ENCODE results near the gene CBFA2T2.

CBFA2T2 gene

DNA sequence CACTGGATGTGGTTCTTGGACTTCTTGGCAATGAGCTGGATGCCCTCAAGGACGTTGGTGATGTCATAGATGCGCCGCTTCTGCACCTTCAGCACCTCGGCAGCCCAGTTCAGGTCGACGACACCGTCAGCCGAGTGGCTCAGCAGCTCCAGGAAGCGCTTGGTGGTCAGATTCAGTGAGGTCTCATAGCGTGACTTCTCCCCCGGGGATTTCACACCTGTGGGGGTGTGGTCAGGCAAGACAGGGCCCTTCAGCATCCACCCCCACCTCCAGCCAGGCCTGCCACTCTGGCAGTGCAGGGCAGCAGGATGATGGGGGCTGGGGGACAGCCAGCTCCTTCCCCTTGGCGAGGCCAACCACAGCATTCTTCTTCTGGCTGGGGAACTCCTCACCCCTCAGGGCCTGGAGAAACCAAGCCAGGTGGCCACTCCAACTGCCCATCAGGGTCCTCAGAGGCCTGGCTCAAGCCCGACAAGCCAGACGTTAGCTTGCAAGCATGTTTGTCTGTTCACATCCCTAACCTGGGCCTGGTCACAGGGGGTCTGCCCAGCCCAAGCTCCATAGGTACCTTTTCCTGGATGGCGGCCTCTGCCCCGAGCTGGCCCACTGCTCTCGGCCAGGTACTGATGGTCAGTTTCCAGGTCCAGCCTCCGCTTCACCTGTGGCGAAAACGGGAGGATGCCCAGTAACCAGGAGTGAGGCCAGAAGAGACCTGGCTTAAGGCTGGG, 190.0 kb downstream of the CBFA2T2 start:
- DNase-seq: no peak
- H2BK12ac ChIP-seq (ENCODE audit: low read length): no peak overlapping the region
- H3K4me1 ChIP-seq (ENCODE audit: control insufficient read depth in 1 of 2, insufficient read depth in 2 of 2, low read length in 2 of 2): peaks cover 2 to 6% of the 10 kb centered on the region in 2 experiments
- no peak overlapping the region for H3K14ac ChIP-seq (ENCODE audit: low read length)
- no peaks in the 10 kb centered on the region for H3K79me2 ChIP-seq (ENCODE audit: control insufficient read depth, insufficient read depth, low read length, poor library complexity)
- H3K4me3 ChIP-seq (ENCODE audit: low read depth, low read length): no peak overlapping the region
- no peak overlapping the region for H4K12ac ChIP-seq (ENCODE audit: low read depth, low read length)
- no peak overlapping the region for H3K18ac ChIP-seq (ENCODE audit: low read length)
- no peaks in the 10 kb centered on the region for H3K79me1 ChIP-seq (ENCODE audit: low read length)
- no peak overlapping the region for H2AK5ac ChIP-seq (ENCODE audit: low read length)
- no CpG with 5 or more reads among the region's 20 CpGs for WGBS (ENCODE audit: extremely low coverage, insufficient coverage, insufficient read length)
- H2AFZ ChIP-seq (ENCODE audit: insufficient read depth, low read length, poor library complexity): no peak overlapping the region
- no peak overlapping the region for H2BK5ac ChIP-seq (ENCODE audit: low read depth, low read length, poor library complexity)
- no peak overlapping the region for H3K27ac ChIP-seq (ENCODE audit: low read depth, low read length)
- no peak overlapping the region for H3K4me2 ChIP-seq (ENCODE audit: low read length)
- H3K27me3 ChIP-seq (ENCODE audit: insufficient read depth, low read length): no peaks in the 10 kb centered on the region
- no peak overlapping the region for H3K4ac ChIP-seq (ENCODE audit: low read depth, low read length)
- no peak overlapping the region for H3K9ac ChIP-seq (ENCODE audit: low read length)
- H3K23ac ChIP-seq (ENCODE audit: low read length): no peak overlapping the region
- H4K8ac ChIP-seq (ENCODE audit: low read depth, low read length): no peak overlapping the region
- H3K9me3 ChIP-seq (ENCODE audit: insufficient read depth, low read depth, low read length): peaks cover 2% of the 10 kb centered on the region
- no peak overlapping the region for H4K91ac ChIP-seq (ENCODE audit: low read depth, low read length)
- H3K36me3 ChIP-seq (ENCODE audit: control insufficient read depth in 1 of 2, insufficient read depth in 2 of 2, low read length in 2 of 2): peaks cover 26 to 29% of the 10 kb centered on the region in 2 experiments
- no peak overlapping the region for H2BK120ac ChIP-seq (ENCODE audit: insufficient read depth, low read length, poor library complexity)

DNA sequence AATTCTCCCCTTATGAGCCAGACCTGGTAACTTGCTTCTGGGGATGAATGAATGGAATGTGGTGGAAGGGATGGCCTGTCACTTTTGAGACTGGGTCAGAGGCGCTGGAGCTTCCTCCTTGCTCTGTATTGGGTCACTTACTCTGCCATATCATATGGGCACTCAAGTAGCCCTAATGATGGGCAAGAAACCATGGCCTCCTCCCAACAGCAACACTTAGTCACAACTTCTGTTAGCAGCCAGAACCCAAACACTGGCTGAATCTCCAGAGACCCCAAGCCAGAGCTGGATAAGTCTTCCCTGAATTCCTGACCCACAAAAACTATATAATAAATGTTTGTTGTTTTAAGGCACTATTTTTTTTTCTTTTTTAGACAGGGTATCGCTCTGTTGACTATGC, 190.8 kb downstream of the CBFA2T2 start:
- peaks cover 2% of the 10 kb centered on the region for H3K9me3 ChIP-seq (ENCODE audit: insufficient read depth, low read depth, low read length)
- no CpG with 5 or more reads among the region's 2 CpGs for WGBS (ENCODE audit: extremely low coverage, insufficient coverage, insufficient read length)
- no peak overlapping the region for H2BK120ac ChIP-seq (ENCODE audit: insufficient read depth, low read length, poor library complexity)
- no peak overlapping the region for H3K4me3 ChIP-seq (ENCODE audit: low read depth, low read length)
- H3K4me2 ChIP-seq (ENCODE audit: low read length): no peak overlapping the region
- peaks cover 8 to 10% of the 10 kb centered on the region in 2 experiments for H3K4me1 ChIP-seq (ENCODE audit: control insufficient read depth in 1 of 2, insufficient read depth in 2 of 2, low read length in 2 of 2)
- no peak overlapping the region for H2AFZ ChIP-seq (ENCODE audit: insufficient read depth, low read length, poor library complexity)
- DNase-seq: peak in 1 of 2 donors; percentile 19
- H3K36me3 ChIP-seq (ENCODE audit: control insufficient read depth in 1 of 2, insufficient read depth in 2 of 2, low read length in 2 of 2): peaks cover 26 to 29% of the 10 kb centered on the region in 2 experiments
- H4K12ac ChIP-seq (ENCODE audit: low read depth, low read length): no peak overlapping the region
- H3K9ac ChIP-seq (ENCODE audit: low read length): no peak overlapping the region
- no peaks in the 10 kb centered on the region for H3K27me3 ChIP-seq (ENCODE audit: insufficient read depth, low read length)
- peaks cover 2% of the 10 kb centered on the region for H3K79me2 ChIP-seq (ENCODE audit: control insufficient read depth, insufficient read depth, low read length, poor library complexity)
- H4K8ac ChIP-seq (ENCODE audit: low read depth, low read length): no peak overlapping the region
- H2AK5ac ChIP-seq (ENCODE audit: low read length): no peak overlapping the region
- H3K27ac ChIP-seq (ENCODE audit: low read depth, low read length): no peak overlapping the region
- H2BK5ac ChIP-seq (ENCODE audit: low read depth, low read length, poor library complexity): no peak overlapping the region
- H3K14ac ChIP-seq (ENCODE audit: low read length): no peak overlapping the region
- H3K23ac ChIP-seq (ENCODE audit: low read length): no peak overlapping the region
- H2BK12ac ChIP-seq (ENCODE audit: low read length): no peak overlapping the region
- no peak overlapping the region for H3K18ac ChIP-seq (ENCODE audit: low read length)
- H3K79me1 ChIP-seq (ENCODE audit: low read length): no peaks in the 10 kb centered on the region
- no peak overlapping the region for H4K91ac ChIP-seq (ENCODE audit: low read depth, low read length)
- no peak overlapping the region for H3K4ac ChIP-seq (ENCODE audit: low read depth, low read length)

DNA sequence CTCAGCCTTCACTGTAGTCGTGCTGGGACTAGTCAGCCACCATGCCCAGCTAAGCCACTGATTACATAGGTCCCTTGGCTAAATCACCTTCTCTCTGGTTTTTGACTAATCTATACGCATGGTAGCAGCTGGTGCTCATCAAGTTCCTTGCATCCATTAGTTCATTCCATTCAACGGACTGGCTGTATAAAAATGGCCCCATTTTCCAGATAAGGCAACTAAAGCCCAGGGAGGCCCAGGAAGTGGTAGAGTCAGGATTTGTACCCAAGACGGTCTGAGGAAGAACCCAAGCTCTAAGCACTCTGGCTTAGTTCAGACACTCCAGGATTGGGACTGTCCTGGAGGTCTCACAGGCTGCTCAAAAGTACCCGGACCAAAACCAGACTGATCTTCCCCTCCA, 191.4 kb downstream of the CBFA2T2 start:
- Histone ChIP-seq H2AK5ac (ENCODE audit: low read length) (no peak overlapping the region), H3K79me1 (ENCODE audit: low read length) (no peaks in the 10 kb centered on the region), H3K23ac (ENCODE audit: low read length) (no peak overlapping the region), H2BK120ac (ENCODE audit: insufficient read depth, low read length, poor library complexity) (no peak overlapping the region), H3K27ac (ENCODE audit: low read depth, low read length) (no peak overlapping the region), H4K8ac (ENCODE audit: low read depth, low read length) (no peak overlapping the region), H3K4me2 (ENCODE audit: low read length) (no peak overlapping the region), H2BK12ac (ENCODE audit: low read length) (no peak overlapping the region), H2BK5ac (ENCODE audit: low read depth, low read length, poor library complexity) (no peak overlapping the region), H3K9ac (ENCODE audit: low read length) (no peak overlapping the region), H4K91ac (ENCODE audit: low read depth, low read length) (no peak overlapping the region), H3K36me3 (ENCODE audit: control insufficient read depth in 1 of 2, insufficient read depth in 2 of 2, low read length in 2 of 2) (peaks cover 26 to 27% of the 10 kb centered on the region in 2 experiments), H3K18ac (ENCODE audit: low read length) (no peak overlapping the region), H4K12ac (ENCODE audit: low read depth, low read length) (no peak overlapping the region), H2AFZ (ENCODE audit: insufficient read depth, low read length, poor library complexity) (no peak overlapping the region), H3K79me2 (ENCODE audit: control insufficient read depth, insufficient read depth, low read length, poor library complexity) (peaks cover 2% of the 10 kb centered on the region), H3K14ac (ENCODE audit: low read length) (no peak overlapping the region), H3K9me3 (ENCODE audit: insufficient read depth, low read depth, low read length) (peaks cover 2% of the 10 kb centered on the region), H3K4ac (ENCODE audit: low read depth, low read length) (no peak overlapping the region), H3K4me1 (ENCODE audit: control insufficient read depth in 1 of 2, insufficient read depth in 2 of 2, low read length in 2 of 2) (peaks cover 8 to 9% of the 10 kb centered on the region in 2 experiments), H3K4me3 (ENCODE audit: low read depth, low read length) (no peak overlapping the region), H3K27me3 (ENCODE audit: insufficient read depth, low read length) (no peaks in the 10 kb centered on the region)
- no CpG with 5 or more reads among the region's 5 CpGs for WGBS (ENCODE audit: extremely low coverage, insufficient coverage, insufficient read length)
- DNase-seq: no peak

DNA sequence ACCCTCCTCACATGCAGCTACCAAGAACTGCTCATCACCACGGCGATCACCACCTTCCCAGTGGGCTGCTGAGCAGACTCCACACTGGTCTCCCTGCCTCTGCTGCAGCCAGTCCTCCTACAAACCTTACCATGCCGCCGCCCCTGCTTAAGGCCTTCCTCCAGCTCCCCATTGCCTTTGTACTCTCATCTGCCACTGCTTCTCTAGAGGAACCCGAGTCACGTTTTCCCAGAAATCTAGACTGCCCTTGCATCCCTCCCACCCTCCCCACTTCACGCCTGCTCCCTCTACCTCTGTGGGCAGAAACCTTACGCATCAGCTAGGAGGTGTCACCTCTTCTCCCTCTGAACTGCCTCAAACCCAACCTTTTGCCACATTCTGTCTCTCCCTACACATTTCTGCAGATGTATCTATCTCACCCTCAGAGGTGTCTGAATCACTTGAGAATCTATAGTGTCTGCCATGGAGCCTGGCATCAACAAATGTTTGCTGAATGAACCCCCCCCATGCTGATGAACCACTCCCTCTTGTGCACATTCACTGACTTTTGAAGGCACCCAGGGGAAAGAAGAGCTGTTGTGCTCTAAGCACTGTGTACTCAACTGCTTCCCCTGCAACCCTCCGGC, 191.9 kb downstream of the CBFA2T2 start:
- no peaks in the 10 kb centered on the region for H3K27me3 ChIP-seq (ENCODE audit: insufficient read depth, low read length)
- no peak overlapping the region for H3K27ac ChIP-seq (ENCODE audit: low read depth, low read length)
- peaks cover 21 to 23% of the 10 kb centered on the region in 2 experiments for H3K36me3 ChIP-seq (ENCODE audit: control insufficient read depth in 1 of 2, insufficient read depth in 2 of 2, low read length in 2 of 2)

More for the DNA sequence above, 191.9 kb downstream of the CBFA2T2 start:
- H3K23ac ChIP-seq (ENCODE audit: low read length): no peak overlapping the region
- H4K8ac ChIP-seq (ENCODE audit: low read depth, low read length): no peak overlapping the region
- no peak overlapping the region for H2AFZ ChIP-seq (ENCODE audit: insufficient read depth, low read length, poor library complexity)
- no peak overlapping the region for H3K4me2 ChIP-seq (ENCODE audit: low read length)
- peaks cover 2% of the 10 kb centered on the region for H3K79me2 ChIP-seq (ENCODE audit: control insufficient read depth, insufficient read depth, low read length, poor library complexity)
- no peaks in the 10 kb centered on the region for H3K79me1 ChIP-seq (ENCODE audit: low read length)
- DNase-seq: no peak
- no peak overlapping the region for H3K4ac ChIP-seq (ENCODE audit: low read depth, low read length)
- no peak overlapping the region for H2BK12ac ChIP-seq (ENCODE audit: low read length)
- H3K4me1 ChIP-seq (ENCODE audit: control insufficient read depth in 1 of 2, insufficient read depth in 2 of 2, low read length in 2 of 2): peaks cover 8 to 12% of the 10 kb centered on the region in 2 experiments
- H4K91ac ChIP-seq (ENCODE audit: low read depth, low read length): no peak overlapping the region
- no peaks in the 10 kb centered on the region for H3K9me3 ChIP-seq (ENCODE audit: insufficient read depth, low read depth, low read length)
- H3K18ac ChIP-seq (ENCODE audit: low read length): no peak overlapping the region
- H3K9ac ChIP-seq (ENCODE audit: low read length): no peak overlapping the region
- H2AK5ac ChIP-seq (ENCODE audit: low read length): no peak overlapping the region
- H2BK5ac ChIP-seq (ENCODE audit: low read depth, low read length, poor library complexity): no peak overlapping the region
- H3K4me3 ChIP-seq (ENCODE audit: low read depth, low read length): no peak overlapping the region
- H4K12ac ChIP-seq (ENCODE audit: low read depth, low read length): no peak overlapping the region
- WGBS (ENCODE audit: extremely low coverage, insufficient coverage, insufficient read length): no CpG with 5 or more reads among the region's 9 CpGs
- H3K14ac ChIP-seq (ENCODE audit: low read length): no peak overlapping the region
- H2BK120ac ChIP-seq (ENCODE audit: insufficient read depth, low read length, poor library complexity): no peak overlapping the region

Measured in trophoblast cell (in vitro differentiated cells and primary cell).